GM12878 (cell line): ENCODE results near the gene GEMIN5. TPM values are rescaled to one million over a fixed set of nuclear protein-coding genes. Genes with fewer than 3 reads are reported as not detected.

ENCODE experiments used
- ATAC-seq: fragments of 200-7000 bp; cut with Tn5 transposase; 3 replicates; pipeline ENCODE4 v1.9.1; 2020; ENCODE audit warnings: mild to moderate bottlenecking, moderate library complexity
- BruUV-seq: library from RNA; stranded (reverse); fragments of 400-500 nt; replicated peaks from 2 replicates; lab custom pipeline; 2021; lab: Mats Ljungman, UMichigan
- CTCF ChIA-PET: fragments of 300-600 bp; sonication (Branson Sonifier 250); formaldehyde crosslinking; extraction: SDS; loops from one replicate; lab custom pipeline; 2021; ENCODE audit warnings: inconsistent platforms; lab: Yijun Ruan, JAX
- POLR2A ChIA-PET: fragments of 350-600 bp; formaldehyde crosslinking; extraction: SDS; loops from one replicate; lab custom pipeline; 2021; ENCODE audit warnings: inconsistent platforms; lab: Charles Lee
- RAD21 ChIA-PET: fragments of 300-600 bp; sonication (Branson Sonifier 250); formaldehyde crosslinking; loops from one replicate; lab custom pipeline; 2023; ENCODE audit warnings: antibody characterized with exemption; ENCODE audit not compliant: unreplicated experiment; lab: Charles Lee
- SMC1A ChIA-PET: fragments of 300-600 bp; sonication (Branson Sonifier 250); formaldehyde crosslinking; loops from one replicate; lab custom pipeline; 2023; ENCODE audit not compliant: unreplicated experiment, uncharacterized antibody; lab: Charles Lee
- DNase-seq: peaks from one replicate; pipeline ENCODE4 v3.0.0-alpha.2; 2011; ENCODE audit warnings: low read depth, low spot score
- FAIRE-seq: peaks from 3 replicates; lab custom pipeline; 2011; peaks lifted over from hg19 to GRCh38; lab: Jason Lieb, UNC
- H2AFZ ChIP-seq: 2 replicates; pipeline ENCODE4 v1.6.0; 2011; ENCODE audit warnings: low read depth, low read length, control low read depth; ENCODE audit not compliant: control insufficient read depth
- H3K27ac ChIP-seq: 2 replicates; pipeline ENCODE4 v1.5.1; 2011; ENCODE audit warnings: control low read depth; ENCODE audit not compliant: control insufficient read depth, insufficient read depth
- H3K27me3 ChIP-seq, 2 experiments: replicated peaks in 1 of 2; 2 replicates each; pipeline versions ENCODE4 v1.6.0 to v1.6.1; 2011; ENCODE audit warnings: low read length in 1 of 2; ENCODE audit not compliant: control insufficient read depth in 2 of 2, insufficient read depth in 2 of 2
- H3K36me3 ChIP-seq, 2 experiments: 2 replicates each; pipeline ENCODE4 v1.5.1; 2011; ENCODE audit warnings: low read length in 1 of 2; ENCODE audit not compliant: control insufficient read depth in 2 of 2, insufficient read depth in 2 of 2
- H3K4me1 ChIP-seq: 2 replicates; pipeline ENCODE4 v1.6.1; 2011; ENCODE audit warnings: mild to moderate bottlenecking, low read length, moderate library complexity, mixed read lengths; ENCODE audit not compliant: control insufficient read depth, insufficient read depth
- H3K4me2 ChIP-seq: 2 replicates; pipeline ENCODE4 v1.6.0; 2011; ENCODE audit warnings: control low read depth; ENCODE audit not compliant: control insufficient read depth, insufficient read depth
- H3K4me3 ChIP-seq: fragments of 200-600 bp; sonication (generic); 2 replicates; pipeline ENCODE4 v1.5.1; 2016
- H3K79me2 ChIP-seq: 2 replicates; pipeline ENCODE4 v1.6.0; 2011; ENCODE audit warnings: low read length; ENCODE audit not compliant: control insufficient read depth, insufficient read depth
- H3K9ac ChIP-seq: 2 replicates; pipeline ENCODE4 v1.8.0; 2011; ENCODE audit warnings: low read length, control low read depth, mixed read lengths; ENCODE audit not compliant: control insufficient read depth, insufficient read depth
- H3K9me3 ChIP-seq: replicated peaks from 3 replicates; pipeline ENCODE4 v1.5.1; 2011; ENCODE audit warnings: mild to moderate bottlenecking, low read length; ENCODE audit not compliant: control insufficient read depth, insufficient read depth
- H4K20me1 ChIP-seq: 2 replicates; pipeline ENCODE4 v1.6.0; 2011; ENCODE audit not compliant: control insufficient read depth, insufficient read depth
- IKZF1 ChIP-seq: fragments of 450-650 bp; conservative IDR thresholded peaks from 2 replicates; pipeline ENCODE4 v1.6.1; 2017; ENCODE audit warnings: antibody characterized with exemption, mild to moderate bottlenecking
- SUPT20H ChIP-seq: IDR thresholded peaks from 2 replicates; pipeline ENCODE4 v1.6.1; 2011; ENCODE audit warnings: low read depth, mild to moderate bottlenecking, low read length, moderate library complexity, borderline replicate concordance; ENCODE audit not compliant: control insufficient read depth
- WGBS: methylation state at CpG from one replicate; pipeline ENCODE4 v1.1.6; 2016; ENCODE audit warnings: low lambda C conversion rate; ENCODE audit not compliant: insufficient replicate concordance, insufficient coverage; ENCODE audit errors: missing lambda C conversion rate; 5-methylcytosine and 5-hydroxymethylcytosine counted together
- in situ Hi-C: fragments of 300-500 bp; cut with MboI; formaldehyde crosslinking; loops from 9 replicates; pipeline ENCODE4 v1.14.3; 2018; ENCODE audit warnings: mixed read lengths
- intact Hi-C: fragments of 100-400 bp; cut with micrococcal nuclease; formaldehyde crosslinking; loops from one replicate; pipeline ENCODE4 v1.14.2; 2022; ENCODE audit not compliant: unreplicated experiment
- polyA plus RNA-seq, 11 experiments: library from polyadenylated mRNA; depleted of rRNA in 4 of 11; unstranded in 6 of 11; stranded (reverse) in 5 of 11; fragments of >200 nt; fragmentation: Nextera tagmentation in 4 of 11; fragmentation: Illumina TruSeq in 1 of 11; extraction: Ambion mirVana in 4 of 11; extraction: Trizol in 1 of 11; gene quantifications; 1 replicate in 1 of 11; 2 replicates in 10 of 11; pipeline versions ENCODE4 v1.2.1 to v1.2.3, GENCODE V29; 2011 to 2016; ENCODE audit warnings: inconsistent platforms in 2 of 11, missing spikeins in 2 of 11, low read depth in 1 of 11
- total RNA-seq, 4 experiments: library from RNA; depleted of rRNA in 3 of 4; stranded (reverse); fragments of >200 nt in 3 of 4; fragmentation: Illumina TruSeq in 1 of 4; extraction: Trizol in 1 of 4; gene quantifications; 2 replicates each; pipeline versions ENCODE4 v1.2.1 to v1.2.3, GENCODE V29; 2013 to 2021
- TF ChIP-seq, protein P1 (sequence below): fragments of 150-350 bp; IDR thresholded peaks from 2 replicates; pipeline ENCODE4 v1.6.1; 2016; ENCODE audit warnings: low read depth, low read length
- TF ChIP-seq, protein P2 (sequence below): IDR thresholded peaks from 2 replicates; pipeline ENCODE4 v1.6.1; 2012; ENCODE audit warnings: low read depth, low read length, improper control_type of control experiment

Gene GEMIN5
- total and polyA plus RNA-seq, 10 of the 15 experiments (the other 5 are each of a cell fraction or from before 2014, with no cell fraction given): 6.3 to 29.8 (median 23.3) TPM

DNA sequence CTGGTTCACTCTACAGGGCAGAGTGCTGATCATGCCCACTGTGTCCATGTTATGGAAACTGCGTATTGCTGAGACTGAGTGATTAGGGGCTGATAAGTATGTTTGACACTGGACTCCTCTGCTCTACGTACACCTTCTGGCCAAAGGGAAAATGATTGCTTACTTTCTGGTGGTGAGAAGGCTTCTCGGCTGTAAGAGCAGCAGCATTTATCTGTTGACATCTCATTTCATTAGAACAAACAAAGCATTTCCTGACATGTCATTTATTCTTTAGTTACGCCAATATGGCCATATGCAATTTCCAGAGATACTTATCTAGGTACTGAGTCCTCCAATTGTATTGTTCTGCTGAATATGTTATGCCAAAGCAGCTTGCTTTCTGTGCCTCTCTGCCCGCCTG lies 93.2 kb downstream of the GEMIN5 start (continued):
- TF ChIP-seq, protein P1, sequence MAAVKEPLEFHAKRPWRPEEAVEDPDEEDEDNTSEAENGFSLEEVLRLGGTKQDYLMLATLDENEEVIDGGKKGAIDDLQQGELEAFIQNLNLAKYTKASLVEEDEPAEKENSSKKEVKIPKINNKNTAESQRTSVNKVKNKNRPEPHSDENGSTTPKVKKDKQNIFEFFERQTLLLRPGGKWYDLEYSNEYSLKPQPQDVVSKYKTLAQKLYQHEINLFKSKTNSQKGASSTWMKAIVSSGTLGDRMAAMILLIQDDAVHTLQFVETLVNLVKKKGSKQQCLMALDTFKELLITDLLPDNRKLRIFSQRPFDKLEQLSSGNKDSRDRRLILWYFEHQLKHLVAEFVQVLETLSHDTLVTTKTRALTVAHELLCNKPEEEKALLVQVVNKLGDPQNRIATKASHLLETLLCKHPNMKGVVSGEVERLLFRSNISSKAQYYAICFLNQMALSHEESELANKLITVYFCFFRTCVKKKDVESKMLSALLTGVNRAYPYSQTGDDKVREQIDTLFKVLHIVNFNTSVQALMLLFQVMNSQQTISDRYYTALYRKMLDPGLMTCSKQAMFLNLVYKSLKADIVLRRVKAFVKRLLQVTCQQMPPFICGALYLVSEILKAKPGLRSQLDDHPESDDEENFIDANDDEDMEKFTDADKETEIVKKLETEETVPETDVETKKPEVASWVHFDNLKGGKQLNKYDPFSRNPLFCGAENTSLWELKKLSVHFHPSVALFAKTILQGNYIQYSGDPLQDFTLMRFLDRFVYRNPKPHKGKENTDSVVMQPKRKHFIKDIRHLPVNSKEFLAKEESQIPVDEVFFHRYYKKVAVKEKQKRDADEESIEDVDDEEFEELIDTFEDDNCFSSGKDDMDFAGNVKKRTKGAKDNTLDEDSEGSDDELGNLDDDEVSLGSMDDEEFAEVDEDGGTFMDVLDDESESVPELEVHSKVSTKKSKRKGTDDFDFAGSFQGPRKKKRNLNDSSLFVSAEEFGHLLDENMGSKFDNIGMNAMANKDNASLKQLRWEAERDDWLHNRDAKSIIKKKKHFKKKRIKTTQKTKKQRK: no peak
- TF ChIP-seq SUPT20H: no peak
- TF ChIP-seq, all 136 proteins: peak for 0

DNA sequence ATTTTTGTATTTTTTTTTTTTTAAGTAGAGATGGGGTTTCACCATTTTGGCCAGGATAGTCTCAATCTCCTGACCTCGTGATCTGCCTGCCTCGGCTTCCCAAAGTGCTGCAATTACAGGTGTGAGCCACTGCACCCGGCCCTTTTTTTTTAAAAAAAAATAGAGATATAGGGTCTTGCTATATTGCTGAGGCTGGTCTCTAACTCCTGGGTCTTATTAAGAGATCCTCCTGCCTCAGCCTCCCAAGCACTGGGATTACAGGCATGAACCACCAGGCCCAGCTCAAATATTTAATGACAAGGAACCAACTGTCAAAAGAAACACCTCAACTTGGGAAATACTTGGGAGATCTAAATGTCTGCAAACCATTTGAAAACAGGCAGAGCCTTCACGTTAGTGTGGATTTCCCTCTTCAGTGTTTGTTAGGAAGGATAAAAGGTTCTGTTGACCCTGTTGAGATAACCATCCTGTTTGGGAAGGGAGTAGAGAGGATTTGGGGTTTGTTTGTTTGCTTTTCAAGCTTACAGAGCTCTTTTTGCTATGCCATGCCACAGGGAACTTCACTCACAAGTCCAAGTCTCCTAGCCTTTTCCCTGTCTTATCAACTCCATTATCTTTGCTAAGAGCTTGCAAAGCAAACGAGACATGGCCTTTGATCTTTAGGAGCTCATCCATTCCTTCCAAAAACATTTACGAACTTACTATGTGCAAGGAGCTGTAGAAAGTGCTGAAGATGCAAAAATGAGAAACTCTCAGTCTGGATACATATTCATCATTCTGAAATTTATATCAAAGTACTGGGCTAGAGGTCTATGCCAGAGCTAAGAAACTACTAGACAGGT lies 95.1 kb downstream of the GEMIN5 start:
- in situ Hi-C loops (no loop called here), intact Hi-C loops (loop anchor here (1.0 kb wide), 1 partner anchor 14 kb away; no protein-coding TSS in a partner anchor)
- H3K4me3 ChIP-seq: no peak overlapping the region
- no peaks in the 10 kb centered on the region for H3K4me1 ChIP-seq
- no peak for TF ChIP-seq IKZF1
- TF ChIP-seq, protein P2, sequence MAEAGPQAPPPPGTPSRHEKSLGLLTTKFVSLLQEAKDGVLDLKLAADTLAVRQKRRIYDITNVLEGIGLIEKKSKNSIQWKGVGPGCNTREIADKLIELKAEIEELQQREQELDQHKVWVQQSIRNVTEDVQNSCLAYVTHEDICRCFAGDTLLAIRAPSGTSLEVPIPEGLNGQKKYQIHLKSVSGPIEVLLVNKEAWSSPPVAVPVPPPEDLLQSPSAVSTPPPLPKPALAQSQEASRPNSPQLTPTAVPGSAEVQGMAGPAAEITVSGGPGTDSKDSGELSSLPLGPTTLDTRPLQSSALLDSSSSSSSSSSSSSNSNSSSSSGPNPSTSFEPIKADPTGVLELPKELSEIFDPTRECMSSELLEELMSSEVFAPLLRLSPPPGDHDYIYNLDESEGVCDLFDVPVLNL: no peak
- ChIA-PET CTCF (interaction anchor here (0.6 to 1.2 kb wide), 2 partner anchors 78 to 192 kb away, joined by 3 to 4 read pairs; no protein-coding TSS in a partner anchor), SMC1A (no interaction called here), RAD21 (no interaction called here), POLR2A (no interaction called here)
- no peaks in the 10 kb centered on the region for H4K20me1 ChIP-seq
- H3K27ac ChIP-seq: no peak overlapping the region
- no peaks in the 10 kb centered on the region for H3K9me3 ChIP-seq
- H2AFZ ChIP-seq: no peak overlapping the region
- H3K79me2 ChIP-seq: no peaks in the 10 kb centered on the region
- no TSS peak for BruUV-seq
- no peak overlapping the region for H3K9ac ChIP-seq
- no peak overlapping the region for H3K4me2 ChIP-seq
- no peak for ATAC-seq
- no peaks in the 10 kb centered on the region for H3K27me3 ChIP-seq
- no peaks in the 10 kb centered on the region for H3K36me3 ChIP-seq
- DNase-seq: no peak
- FAIRE-seq: no peak
- 86% methylated on average over 6 of the region's 6 CpGs for WGBS
